ENCODE measurements around the gene ROCK2. TPM values are rescaled to one million over a fixed set of nuclear protein-coding genes. Genes with fewer than 3 reads are reported as not detected.
"Not testable (repeated sequence)": the region's sequence is repeated elsewhere in the genome, so short reads cannot be mapped to it uniquely, and the experiment has no call there.

ROCK2 gene
- total RNA-seq, 1 experiment from 2014 or later: 44.6 TPM

DNA sequence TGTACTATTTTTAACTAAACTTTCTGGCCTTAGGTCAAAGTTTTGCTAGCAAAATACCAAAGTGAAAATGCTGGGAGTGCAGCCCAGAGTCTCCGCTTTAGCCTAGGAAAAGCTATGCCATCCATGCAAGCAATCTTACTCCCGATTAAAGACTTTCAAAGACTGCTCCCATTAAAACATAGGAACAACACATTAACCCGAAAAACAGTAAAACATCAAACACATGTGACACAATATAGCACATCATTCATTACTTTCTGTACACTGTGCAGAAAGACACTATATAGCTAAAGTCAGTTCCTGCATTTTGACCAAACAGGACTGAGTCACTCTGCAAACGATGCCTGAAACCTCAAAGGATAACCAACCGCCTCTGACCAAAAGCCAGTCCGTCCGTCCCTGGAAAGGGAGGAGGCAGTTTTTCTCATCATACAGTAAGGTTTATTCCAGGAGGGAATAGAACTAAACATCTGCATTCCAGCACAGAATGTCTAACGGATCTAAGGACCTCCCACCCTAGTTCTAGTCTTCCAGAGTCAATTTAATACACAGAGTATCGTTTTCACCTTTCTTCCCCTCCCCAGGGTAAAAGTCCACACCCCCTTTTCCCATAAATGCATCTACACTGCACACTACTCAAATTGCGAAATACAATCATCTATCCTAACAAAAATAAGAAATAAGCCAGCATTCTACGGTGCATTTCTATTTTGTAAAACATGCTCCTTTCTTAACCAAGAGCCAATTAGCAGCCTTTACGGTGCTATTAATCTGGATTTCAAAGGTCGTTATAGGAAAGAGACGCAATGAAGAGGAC lies 1.7 kb downstream of the ROCK2 start:
- DNase-seq (ENCODE audit: low spot score): peak; percentile 67

DNA sequence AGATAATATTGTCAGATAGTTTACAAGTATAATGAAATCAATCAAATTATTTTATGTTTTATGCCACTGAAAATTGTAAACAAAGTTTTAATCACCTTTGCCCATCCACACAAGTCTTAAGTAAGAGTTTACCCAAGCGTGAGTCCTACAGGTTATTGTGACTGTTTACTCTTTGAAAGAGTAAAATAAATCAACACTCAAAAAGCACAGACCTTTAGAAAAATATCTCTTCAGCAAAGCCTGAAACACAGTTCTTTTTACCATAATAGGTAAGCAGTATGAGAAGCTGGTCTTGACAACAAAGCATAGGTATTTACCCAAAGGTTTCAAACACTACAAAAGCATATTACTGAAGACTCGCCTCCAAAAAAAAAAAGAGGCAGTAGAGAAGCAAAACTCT lies 3.7 kb downstream of the ROCK2 start:
- DNase-seq (ENCODE audit: low spot score): no peak

DNA sequence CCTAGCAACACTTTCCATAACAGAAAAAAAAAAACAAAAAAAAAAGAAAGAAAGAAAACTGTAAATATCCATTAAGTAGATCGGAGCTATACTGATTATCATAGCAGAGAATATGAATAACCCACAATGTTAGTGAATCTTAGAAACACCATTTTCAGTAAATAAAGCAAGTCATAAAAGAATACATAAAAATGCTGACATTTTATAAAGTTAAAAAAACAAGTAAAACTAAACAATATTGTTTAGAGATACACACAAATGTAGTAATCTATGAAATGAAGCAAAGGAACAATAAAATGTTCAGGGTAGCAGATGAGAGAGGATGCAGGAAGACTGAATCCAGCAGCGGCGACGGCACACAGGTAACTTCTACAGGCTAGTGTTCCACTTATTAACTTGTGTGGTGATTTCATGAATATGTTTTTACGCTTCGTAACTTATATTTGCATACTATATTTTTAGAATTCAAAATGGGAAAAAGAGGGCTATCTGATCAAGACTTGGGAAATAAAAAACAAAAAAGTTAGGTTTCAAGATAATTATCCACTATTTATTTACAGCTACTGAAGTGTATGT lies 4.8 kb downstream of the ROCK2 start:
- DNase-seq (ENCODE audit: low spot score): no peak

DNA sequence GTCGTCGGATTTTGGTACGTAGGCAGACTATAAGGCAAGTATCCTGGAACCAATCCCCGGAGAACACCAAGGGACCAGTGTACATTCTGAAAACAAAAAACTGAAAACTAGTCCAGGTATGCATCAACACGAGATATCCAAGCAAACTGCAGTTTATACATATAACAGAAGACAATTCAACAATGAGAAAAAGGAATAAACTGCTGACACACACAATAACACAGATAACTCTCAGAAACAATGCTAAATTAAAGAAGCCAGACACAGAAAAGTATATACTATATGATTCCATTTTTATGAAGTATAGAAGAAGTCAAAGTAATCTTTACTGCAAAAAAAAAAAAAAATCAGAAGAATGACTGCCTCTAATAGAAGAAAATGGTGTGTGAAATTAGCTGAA lies 5.9 kb downstream of the ROCK2 start:
- DNase-seq (ENCODE audit: low spot score): no peak

DNA sequence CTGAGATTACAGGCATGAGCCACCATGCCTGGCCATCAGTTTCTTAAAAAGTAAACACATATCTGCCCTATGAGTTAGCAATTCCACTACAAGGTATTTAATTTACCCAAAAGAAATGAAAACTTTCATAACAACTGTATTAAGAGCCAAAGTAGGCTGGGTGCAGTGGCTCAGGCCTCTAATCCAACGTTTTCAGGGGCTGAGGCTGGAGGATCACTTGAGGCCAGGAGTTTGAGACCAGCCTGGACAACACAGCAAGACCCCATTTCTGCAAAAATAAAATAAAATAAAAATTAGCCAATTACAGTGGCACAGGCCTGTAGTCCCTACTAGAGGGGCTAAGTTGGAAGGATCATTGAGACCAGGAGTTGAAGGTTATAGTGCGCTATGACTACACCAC lies 6.5 kb downstream of the ROCK2 start:
- no peak for DNase-seq (ENCODE audit: low spot score)

DNA sequence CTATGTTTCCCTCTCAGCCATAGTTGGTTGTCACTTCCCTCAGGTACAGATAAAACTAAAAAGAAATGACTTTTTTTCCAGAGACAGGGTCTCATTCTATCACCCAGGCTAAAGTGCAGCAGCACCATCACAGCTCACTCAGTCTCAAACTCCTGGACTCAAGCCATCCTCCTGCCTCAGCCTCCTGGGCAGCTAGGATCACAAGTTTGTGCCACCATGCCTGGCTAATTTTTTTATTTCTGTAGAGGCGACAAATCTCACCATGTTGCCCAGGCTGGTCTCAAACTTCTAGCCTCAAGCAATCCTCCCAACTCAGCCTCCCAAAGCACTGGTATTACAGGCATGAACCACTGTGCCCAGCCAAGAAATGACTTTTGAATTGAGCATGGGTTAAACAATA lies 8.2 kb downstream of the ROCK2 start:
- DNase-seq (ENCODE audit: low spot score): no peak

DNA sequence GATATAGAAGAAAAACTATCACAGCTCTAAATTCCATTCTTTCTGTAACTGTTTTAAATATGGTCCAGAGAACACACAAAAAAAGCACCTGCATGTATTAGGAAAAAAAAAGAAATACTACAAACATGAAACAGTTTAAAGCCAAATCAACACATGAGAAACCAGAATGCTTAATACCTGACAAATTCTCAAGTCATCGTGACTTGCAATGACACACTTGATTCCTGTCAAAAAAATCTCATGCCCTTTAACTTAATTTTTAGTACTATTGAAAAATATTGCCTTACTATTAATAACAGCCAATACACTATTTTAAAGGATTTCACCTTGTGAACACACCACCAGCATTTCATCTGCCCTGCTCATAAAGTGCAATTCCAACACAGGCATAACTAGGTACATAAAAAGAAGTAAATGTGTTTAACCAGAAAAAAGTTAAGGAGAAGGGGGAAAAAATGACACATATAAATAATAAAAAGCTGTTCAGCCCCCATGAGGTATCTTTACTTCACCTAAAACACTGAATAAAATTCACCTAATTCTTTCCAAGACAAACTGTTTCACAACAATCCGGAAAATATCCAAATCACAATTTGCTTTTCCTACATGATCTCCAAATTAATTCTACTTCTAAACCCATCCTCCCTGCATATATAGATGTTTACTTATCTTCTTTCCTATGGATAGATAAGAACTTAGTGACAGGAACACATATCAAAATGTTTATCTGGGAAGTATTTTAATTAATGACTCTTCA lies 10.8 kb downstream of the ROCK2 start:
- no peak for DNase-seq (ENCODE audit: low spot score)

DNA sequence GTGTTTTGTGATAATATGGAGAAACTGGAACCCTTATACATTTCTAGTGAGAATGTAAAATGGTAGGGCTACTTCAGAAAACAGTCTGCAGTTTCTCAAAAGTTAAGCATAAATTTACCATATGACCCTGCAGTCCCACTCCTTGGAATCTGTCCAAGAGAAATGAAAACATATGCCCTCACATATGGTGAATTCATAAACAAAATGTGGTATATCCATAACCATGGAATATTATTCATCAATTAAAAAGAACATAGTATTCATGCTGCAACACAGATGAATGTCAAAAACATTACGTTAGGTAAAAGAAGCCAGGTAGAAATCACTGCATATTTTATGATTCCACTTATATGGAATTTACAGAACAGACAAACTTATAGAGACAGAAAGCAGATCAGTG lies 11.8 kb downstream of the ROCK2 start:
- DNase-seq (ENCODE audit: low spot score): no peak

DNA sequence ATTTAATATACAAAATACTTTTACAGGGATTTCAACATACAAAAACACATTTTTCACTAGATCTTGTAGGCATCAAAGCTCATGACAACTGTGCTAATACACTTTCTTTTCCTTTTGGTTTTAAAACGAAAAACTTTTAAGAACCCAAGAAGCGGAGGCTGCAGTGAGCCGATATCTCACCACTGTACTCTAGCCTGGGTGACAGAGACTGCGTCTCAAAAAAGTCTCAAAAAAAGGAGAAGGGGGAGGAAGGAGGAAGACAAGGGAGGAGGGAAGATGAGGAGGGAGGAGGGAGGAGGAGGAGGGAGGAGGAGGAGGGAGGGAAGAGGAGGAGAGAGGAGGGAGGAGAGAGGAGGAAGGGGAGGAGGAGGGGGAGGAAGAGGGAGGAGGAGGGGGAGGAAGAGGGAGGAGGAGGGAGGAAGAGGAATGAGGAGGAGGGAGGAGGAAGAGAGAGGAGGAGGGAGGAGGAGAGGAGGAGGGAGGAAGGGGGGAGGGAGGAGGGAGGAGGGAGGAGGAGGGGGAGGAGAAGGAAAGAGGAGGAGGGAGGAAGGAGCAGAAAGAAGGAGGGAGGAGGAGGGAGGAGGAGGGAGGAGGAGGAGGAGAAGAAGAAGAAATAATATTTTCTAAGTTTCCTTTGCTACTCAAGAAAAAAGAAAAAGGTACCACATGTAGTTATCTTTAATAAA lies 13.8 kb downstream of the ROCK2 start:
- no peak for DNase-seq (ENCODE audit: low spot score)

DNA sequence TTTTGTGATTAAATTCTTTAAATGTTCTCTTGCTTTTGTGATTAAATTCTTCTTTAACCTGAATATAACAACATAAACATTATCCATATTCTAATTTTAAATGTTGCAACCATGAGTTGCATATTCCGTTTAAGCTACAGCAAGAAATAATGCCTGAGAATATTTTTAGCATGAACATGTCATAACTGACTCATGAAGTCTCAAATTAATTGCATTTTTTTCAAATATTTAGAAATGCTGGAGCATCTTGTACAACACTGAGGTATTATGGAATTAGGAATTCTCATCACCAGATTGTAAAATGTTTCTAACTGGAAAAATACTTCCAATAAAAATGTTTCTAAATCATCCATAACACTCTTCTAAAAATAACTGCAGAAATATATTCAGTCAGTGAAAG lies 14.7 kb downstream of the ROCK2 start:
- DNase-seq (ENCODE audit: low spot score): no peak

DNA sequence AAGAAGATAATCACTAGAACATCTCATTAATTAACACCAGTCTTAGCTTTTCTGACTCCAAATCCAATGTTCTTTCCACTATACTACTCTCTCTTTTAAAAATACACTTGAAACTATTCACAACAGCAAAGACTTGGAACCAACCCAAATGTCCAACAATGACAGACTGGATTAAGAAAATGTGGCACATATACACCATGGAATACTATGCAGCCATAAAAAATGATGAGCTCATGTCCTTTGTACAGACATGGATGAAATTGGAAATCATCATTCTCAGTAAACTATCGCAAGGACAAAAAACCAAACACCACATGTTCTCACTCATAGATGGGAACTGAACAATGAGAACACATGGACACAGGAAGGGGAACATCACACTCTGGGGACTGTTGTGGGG lies 15.9 kb downstream of the ROCK2 start:
- not testable (repeated sequence) for DNase-seq (ENCODE audit: low spot score)

DNA sequence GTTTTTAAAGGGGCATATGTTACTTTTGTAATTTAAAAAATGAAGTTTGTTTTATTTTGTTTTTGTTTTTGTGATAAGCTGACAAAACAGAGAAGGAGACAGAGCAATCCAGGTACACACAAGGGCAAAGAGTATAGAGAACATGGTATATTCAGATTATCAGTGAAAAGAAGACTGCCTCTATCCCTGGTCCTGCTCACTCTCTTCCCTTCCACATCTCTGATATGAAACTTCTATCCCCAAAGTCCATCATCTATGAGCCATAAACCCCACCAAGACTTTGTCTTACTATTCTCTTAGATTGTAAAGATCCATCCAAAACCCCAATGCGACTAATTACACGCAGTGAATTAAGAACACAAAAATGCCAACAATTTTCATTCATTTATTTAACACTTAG lies 16.6 kb downstream of the ROCK2 start:
- no peak for DNase-seq (ENCODE audit: low spot score)

DNA sequence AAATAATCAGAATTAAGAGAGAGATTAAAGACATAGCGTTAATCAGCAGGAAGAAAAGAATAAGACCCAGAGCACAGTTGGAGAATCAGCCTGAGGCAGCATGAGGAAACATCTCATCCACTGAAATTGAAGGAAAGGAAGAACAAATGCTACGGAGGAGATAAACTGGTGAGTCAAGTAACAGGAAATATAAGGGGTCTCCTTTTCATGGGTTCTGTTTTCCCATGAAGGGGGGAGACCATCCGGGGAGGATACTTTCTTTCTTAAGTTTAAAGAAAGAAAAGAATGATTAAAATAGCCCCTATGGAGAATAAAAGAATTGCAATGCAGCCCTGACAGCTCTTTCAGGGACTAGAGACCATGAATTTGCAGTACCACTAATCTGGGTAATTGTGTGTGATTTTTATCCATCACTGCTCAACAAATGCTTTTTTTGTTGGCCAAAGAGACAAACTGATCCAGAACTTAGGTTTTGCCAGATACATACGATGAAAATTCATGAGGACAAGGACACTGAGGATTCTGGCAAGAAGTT lies 17.7 kb downstream of the ROCK2 start:
- no peak for DNase-seq (ENCODE audit: low spot score)

DNA sequence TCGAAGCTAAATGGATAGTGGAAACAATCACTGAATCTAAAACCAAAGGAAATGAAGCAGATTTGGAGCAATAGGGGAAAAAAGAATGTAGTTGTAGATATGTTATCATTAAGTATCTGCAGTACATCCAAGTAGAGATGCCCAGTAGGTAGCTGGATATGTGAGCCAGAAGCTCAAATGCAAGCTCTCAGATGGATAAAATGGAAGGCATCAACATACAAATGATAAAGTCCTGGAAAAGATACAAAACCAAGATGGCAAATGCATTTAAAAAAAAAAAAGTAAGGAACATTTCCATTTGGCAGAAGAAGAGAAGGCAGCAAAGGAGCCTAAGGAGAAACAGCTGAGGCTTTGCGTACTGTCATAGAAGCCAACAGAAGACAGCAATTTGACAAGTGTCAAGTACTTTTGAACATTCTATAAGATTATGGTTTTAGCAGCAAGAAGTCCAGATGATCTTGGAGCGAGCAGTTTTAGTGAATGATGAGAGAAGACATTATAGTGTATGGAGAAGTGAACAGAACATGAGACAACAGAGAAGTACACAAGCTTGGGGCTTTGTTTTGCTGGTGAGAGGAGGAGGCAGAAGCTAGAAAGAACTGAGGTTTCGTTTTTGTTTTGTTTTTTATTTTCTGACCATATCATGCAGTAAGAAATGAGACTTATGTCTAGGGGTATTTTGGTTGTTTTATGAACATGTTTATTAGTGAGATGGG lies 18.3 kb downstream of the ROCK2 start:
- no peak for DNase-seq (ENCODE audit: low spot score)

DNA sequence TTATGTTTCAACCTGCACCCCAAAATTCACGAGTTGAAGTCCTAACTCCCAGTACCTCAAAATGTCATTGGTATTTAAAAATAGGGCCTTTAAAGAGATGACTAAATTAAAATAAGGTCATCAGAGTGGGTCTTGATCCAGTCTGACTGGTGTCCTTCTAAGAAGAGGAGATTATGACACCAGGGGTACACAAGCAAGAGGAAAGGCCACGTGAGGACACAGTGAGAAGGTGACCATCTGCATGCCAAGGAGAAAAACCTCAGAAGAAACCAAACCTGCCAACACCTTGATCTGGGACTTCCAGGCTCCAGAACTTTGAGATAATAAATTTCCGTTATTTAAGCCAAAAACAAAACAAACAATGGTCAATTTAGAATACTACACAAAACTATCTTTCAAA lies 22.6 kb downstream of the ROCK2 start:
- DNase-seq (ENCODE audit: low spot score): no peak

DNA sequence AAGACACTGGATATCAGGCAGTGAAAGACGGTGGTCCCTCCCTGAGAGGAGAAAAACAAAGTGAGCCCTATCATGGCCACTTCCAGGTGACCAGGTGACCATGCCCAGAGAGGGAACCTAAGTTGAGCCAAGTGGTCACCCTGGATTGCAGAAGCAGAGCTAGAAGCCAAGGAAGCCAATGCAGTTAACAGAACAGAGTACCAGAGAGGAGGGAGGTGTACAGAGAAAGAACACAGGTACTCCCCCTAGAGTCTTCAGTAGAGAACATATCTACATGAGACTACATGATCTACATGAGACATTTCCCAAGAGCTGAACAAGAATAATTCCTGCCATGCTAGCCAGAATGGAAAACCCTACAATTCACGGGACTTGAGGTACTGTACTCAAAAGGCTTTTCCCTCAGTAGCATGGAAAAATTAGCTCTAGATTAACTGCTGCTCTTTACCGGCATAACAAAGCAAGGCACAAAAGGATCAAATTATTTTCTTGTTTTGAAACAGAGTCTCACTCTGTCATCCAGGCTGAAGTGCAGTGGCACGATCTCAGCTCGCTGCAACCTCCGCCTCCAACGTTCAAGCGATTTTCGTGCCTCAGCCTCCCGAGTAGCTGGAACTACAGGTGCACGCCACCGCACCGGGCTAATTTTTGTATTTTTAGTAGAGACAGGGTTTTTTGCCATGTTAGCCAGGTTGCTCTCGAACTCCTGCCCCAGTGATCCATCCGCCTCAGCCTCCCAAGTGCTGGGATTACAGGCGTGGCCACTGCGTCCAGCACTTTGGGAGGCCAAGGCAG lies 23.5 kb downstream of the ROCK2 start:
- DNase-seq (ENCODE audit: low spot score): no peak

DNA sequence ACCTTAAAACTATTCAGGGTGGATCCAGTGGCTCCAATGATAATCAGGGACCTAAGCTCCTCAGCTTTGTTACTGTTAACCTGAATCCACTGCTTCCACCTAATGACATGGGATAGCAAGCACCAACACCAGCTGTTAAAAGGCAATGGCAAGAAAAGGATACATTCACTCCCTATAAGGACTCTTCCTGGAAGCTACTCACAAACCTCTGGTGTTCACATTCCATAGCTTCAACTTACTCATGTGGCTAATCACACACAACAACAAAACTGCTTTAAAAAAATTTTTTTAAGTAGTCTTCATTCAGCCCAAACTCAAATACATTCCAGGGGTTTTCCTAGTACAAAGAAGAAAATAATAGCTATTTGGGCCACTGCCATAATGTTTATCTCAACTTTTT lies 24.5 kb downstream of the ROCK2 start:
- DNase-seq (ENCODE audit: low spot score): no peak

DNA sequence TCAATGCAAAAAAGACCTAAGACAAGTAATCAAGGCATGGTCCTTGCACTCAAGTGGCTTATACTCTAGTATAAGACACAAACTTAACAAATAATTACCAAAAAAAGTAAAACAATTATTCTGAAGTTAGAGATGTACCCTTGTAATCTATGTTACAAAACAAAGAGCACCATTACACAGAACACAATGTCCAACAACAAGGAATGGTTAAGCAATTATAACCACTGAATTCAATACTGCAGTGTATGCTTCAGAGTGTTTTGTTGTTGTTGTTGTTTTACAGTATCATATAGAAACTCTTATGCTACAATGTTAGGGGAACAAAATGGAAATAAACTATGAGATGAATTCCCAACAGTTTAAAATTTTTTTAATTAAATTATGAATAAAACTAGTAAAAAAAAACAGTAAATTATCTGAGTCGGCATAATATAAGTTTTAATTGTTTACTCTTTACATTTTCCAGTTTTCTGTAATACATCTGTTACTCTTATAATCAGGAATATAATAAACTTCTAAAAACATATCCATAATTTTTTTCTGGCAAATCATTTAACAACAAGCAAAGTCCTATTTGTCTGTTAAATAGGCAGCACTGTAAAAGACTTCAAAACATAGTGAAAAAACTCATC lies 29.2 kb downstream of the ROCK2 start:
- DNase-seq (ENCODE audit: low spot score): no peak

DNA sequence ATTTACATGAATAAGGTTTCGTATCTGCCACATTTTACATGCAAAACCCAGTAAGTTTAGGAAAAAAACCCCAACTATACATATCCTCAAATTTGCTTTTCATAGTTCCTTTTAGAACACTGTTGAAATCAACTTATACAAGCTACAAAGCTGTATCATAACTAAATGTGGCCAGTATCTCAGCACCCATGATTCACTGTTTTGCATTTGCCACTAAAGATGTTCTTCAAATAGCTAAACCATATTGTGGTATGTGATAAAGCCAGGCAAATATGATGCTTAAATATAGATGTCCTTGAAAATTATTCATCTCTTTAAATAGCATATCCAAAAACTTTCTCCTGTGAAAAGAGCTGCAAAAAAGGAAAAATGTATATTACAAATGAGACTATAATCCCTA lies 29.9 kb downstream of the ROCK2 start:
- no peak for DNase-seq (ENCODE audit: low spot score)

Measured in A172 (cell line).